ENCODE results near the gene SETD2. TPM values are rescaled to one million over a fixed set of nuclear protein-coding genes. Genes with fewer than 3 reads are reported as not detected.
"Not testable (repeated sequence)": the region's sequence is repeated elsewhere in the genome, so short reads cannot be mapped to it uniquely, and the experiment has no call there.

The SETD2 gene
- total RNA-seq, 1 donor from 2014 or later: 53.2 TPM

DNA sequence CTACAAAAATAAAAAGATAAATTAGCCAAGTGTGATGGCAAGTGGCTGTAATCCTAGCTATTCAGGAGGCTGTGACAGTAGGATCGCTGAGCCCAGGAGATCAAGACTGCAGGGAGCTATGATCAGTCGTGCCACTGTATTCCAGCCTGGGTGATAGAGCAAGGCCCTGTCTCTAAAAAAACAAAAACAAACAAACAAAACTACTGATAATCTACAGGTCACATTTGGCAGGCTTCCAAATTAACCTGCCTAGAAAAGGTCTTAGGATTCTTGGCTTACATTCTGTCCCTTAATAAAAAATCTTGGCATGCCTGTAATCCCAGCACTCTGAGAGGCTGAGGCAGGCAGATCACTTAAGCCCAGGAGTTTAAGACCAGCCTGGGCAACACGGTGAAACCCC lies 33.4 kb upstream of the SETD2 start:
- Mint-ChIP-seq H3K9me3 (peaks cover 3% of the 10 kb centered on the region), H3K36me3 (peaks cover 4% of the 10 kb centered on the region), H3K27ac (no peak overlapping the region), H3K27me3 (no peaks in the 10 kb centered on the region), H3K4me3 (no peak overlapping the region), H3K4me1 (ENCODE audit: unreplicated experiment) (no peaks in the 10 kb centered on the region)
- DNase-seq (ENCODE audit: extremely low spot score, unreplicated experiment): no peak
- TF ChIP-seq, protein P1, sequence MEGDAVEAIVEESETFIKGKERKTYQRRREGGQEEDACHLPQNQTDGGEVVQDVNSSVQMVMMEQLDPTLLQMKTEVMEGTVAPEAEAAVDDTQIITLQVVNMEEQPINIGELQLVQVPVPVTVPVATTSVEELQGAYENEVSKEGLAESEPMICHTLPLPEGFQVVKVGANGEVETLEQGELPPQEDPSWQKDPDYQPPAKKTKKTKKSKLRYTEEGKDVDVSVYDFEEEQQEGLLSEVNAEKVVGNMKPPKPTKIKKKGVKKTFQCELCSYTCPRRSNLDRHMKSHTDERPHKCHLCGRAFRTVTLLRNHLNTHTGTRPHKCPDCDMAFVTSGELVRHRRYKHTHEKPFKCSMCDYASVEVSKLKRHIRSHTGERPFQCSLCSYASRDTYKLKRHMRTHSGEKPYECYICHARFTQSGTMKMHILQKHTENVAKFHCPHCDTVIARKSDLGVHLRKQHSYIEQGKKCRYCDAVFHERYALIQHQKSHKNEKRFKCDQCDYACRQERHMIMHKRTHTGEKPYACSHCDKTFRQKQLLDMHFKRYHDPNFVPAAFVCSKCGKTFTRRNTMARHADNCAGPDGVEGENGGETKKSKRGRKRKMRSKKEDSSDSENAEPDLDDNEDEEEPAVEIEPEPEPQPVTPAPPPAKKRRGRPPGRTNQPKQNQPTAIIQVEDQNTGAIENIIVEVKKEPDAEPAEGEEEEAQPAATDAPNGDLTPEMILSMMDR (conservative IDR thresholded peaks at IDR 0.05): no peak

DNA sequence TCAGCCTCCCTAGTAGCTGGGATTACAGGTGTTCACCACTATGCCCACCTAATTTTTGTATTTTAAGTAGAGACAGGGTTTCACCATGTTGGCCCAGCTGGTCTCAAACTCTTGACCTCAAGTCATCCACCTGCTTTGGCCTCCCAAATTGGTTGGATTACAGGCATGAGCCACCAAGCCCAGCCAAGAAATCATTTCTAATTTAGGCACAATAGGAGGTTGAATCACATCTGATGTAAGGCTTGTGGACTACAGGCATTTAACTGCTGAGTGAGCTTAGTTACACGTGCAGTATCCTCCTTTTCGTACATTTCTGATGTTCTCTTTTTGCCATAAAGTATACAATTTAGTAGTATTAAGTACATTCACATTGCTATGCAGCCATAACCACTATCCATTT lies 31.1 kb upstream of the SETD2 start:
- TF ChIP-seq, protein P1 (conservative IDR thresholded peaks at IDR 0.05): no peak
- H3K27ac Mint-ChIP-seq: no peak overlapping the region
- no peaks in the 10 kb centered on the region for H3K27me3 Mint-ChIP-seq

DNA sequence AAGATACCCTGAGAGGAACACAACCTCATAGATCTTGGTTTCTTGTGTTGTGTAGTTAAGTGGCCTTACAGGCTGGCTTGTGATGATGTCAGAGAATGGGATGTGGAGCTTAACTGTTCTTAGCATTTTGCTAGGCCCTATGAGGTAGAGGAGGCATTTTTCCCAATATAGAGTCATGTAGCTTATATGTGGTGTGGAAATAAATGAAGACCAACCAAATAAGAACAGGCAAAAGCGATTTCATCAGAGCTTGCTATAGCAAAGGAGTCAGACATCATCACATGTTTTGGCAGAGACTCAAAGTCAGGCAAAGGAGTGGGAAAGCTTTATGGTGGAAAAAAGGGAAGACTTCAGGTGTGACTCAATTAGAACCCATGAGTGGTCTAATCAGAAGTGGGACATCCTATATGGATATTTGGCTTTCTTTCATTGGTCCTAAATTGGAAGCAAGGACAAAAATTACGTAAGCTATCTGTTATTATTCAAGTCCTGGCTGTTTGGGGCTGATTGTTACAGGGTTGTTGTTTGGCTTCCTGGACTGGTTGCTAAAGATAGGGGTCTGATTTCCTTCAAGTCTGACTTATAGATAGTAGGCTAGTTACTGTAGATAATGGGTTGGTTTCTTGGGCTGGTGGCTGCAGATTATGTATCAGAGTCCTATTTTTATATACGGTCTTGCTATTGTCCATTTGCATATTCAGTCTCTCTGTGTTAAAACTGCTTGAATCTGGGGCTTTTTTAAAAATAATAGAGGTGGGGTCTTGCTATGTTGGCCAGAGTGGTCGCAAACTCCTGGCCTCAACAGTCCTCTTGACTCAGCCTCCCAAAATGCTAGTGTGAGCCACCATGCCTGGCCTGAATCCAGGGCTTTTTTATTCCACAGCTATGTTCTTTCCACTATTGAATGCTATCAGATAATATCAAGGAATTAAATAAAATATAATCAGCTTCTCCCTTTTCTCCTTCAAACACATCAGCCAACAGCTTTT lies 30.3 kb upstream of the SETD2 start:
- no peaks in the 10 kb centered on the region for H3K27me3 Mint-ChIP-seq
- no peak overlapping the region for H3K4me3 Mint-ChIP-seq
- peaks cover 4% of the 10 kb centered on the region for H3K36me3 Mint-ChIP-seq
- no peak overlapping the region for H3K27ac Mint-ChIP-seq
- H3K4me1 Mint-ChIP-seq (ENCODE audit: unreplicated experiment): no peaks in the 10 kb centered on the region
- H3K9me3 Mint-ChIP-seq: peaks cover 3% of the 10 kb centered on the region
- TF ChIP-seq, protein P1 (conservative IDR thresholded peaks at IDR 0.05): no peak
- no peak for DNase-seq (ENCODE audit: extremely low spot score, unreplicated experiment)

More for the DNA sequence above, 31.1 kb upstream of the SETD2 start:
- no peak for DNase-seq (ENCODE audit: extremely low spot score, unreplicated experiment)
- Mint-ChIP-seq H3K4me1 (ENCODE audit: unreplicated experiment) (no peaks in the 10 kb centered on the region), H3K36me3 (peaks cover 4% of the 10 kb centered on the region), H3K4me3 (no peak overlapping the region), H3K9me3 (peaks cover 3% of the 10 kb centered on the region)

DNA sequence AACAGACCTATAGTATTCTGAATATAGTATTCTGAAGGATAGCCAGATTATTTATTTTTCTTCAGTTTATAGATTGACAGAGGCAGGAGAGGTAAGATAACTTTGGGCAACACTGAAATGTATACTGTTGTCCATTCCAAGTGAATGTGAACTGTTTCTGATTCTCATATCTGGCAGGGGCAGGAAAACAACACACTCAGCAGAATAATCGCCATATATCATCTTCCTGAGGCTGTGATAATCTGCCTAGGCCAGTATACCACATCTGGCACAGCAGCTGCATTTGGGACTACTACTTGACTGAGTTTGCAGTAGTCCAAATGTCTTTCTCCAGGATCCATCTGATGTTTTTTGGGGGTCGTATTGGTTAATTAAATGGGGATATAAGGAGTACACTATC lies 22.4 kb upstream of the SETD2 start:
- TF ChIP-seq, protein P1 (conservative IDR thresholded peaks at IDR 0.05): no peak
- Mint-ChIP-seq H3K4me1 (ENCODE audit: unreplicated experiment) (no peaks in the 10 kb centered on the region), H3K4me3 (no peak overlapping the region), H3K27ac (no peak overlapping the region), H3K36me3 (no peaks in the 10 kb centered on the region), H3K9me3 (no peaks in the 10 kb centered on the region), H3K27me3 (no peaks in the 10 kb centered on the region)
- no peak for DNase-seq (ENCODE audit: extremely low spot score, unreplicated experiment)

DNA sequence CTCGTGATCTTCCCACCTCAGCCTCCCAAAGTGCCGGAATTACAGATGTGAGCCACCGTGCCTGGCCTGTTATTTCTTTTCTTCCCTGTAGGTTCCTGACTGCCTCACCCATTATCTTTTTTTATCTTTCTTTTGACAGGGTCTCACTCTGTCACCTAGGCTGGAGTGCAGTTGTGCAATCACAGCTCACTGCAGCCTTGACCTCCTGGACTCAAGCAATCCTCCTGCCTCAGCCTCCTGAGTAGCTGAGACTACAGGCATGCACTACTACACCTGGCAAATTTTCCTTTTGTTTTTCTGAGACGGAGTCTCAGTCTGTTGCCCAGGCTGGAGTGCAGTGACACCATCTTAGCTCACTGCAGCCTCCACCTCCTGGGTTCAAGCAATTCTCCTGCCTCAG lies 17.8 kb upstream of the SETD2 start:
- H3K36me3 Mint-ChIP-seq; H3K4me3 Mint-ChIP-seq; H3K9me3 Mint-ChIP-seq; H3K27ac Mint-ChIP-seq; DNase-seq (ENCODE audit: extremely low spot score, unreplicated experiment); H3K27me3 Mint-ChIP-seq; H3K4me1 Mint-ChIP-seq (ENCODE audit: unreplicated experiment): not testable (repeated sequence)

DNA sequence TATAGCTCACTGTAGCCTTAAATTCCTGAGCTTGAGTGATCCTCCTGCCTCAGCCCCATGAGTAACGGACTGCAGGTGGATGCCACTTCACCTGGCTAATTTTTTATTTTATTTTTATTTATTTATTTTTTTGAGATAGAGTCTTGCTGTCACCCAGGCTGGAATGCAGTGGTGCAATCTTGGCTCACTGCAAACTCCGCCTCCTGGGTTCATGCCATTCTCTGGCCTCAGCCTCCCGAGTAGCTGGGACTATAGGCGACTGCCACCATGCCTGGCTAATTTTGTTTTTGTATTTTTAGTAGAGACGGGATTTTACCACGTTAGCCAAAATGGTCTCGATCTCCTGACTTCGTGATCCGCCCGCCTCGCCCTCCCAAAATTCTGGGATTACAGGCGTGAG lies 16.1 kb upstream of the SETD2 start:
- not testable (repeated sequence) for DNase-seq (ENCODE audit: extremely low spot score, unreplicated experiment); H3K4me3 Mint-ChIP-seq; H3K36me3 Mint-ChIP-seq; H3K4me1 Mint-ChIP-seq (ENCODE audit: unreplicated experiment); H3K9me3 Mint-ChIP-seq; H3K27me3 Mint-ChIP-seq; H3K27ac Mint-ChIP-seq
